ENCODE results near the gene PCNP. TPM values are rescaled to one million over a fixed set of nuclear protein-coding genes. Genes with fewer than 3 reads are reported as not detected.

Gene PCNP
- total and polyA plus RNA-seq, 9 of the 15 experiments (the other 6 are each of a cell fraction or from before 2014, with no cell fraction given) = 54.3 to 170 (median 150) TPM

- Histone ChIP-seq H3K4me2 (ENCODE audit: insufficient read depth, low read length) (no peak overlapping the region), H4K20me1 (replicated peaks; ENCODE audit: control insufficient read depth, insufficient read depth, low read length) (no peaks in the 10 kb centered on the region), H3K27ac (ENCODE audit: extremely low read depth, low read depth, low read length) (no peak overlapping the region), H2AFZ (ENCODE audit: low read depth, low read length) (no peak overlapping the region), H3K9me3 (replicated peaks; ENCODE audit: control insufficient read depth, insufficient read depth, low read depth, low read length) (no peaks in the 10 kb centered on the region), H3K4me3 (no peak overlapping the region), H3K9ac (ENCODE audit: insufficient read depth in 1 of 2, low read depth in 2 of 2, low read length in 2 of 2) (no peak overlapping the region), H3K79me2 (ENCODE audit: control insufficient read depth, insufficient read depth, low read length) (peaks cover 40% of the 10 kb centered on the region), H3K27me3 (ENCODE audit: control insufficient read depth in 2 of 2, insufficient read depth in 2 of 2, low read length in 2 of 2) (no peaks in the 10 kb centered on the region), H3K9me1 (ENCODE audit: control insufficient read depth, insufficient read depth, low read length) (no peaks in the 10 kb centered on the region), H3K36me3 (ENCODE audit: control insufficient read depth, insufficient read depth, low read length) (peaks cover 84% of the 10 kb centered on the region), H3K4me1 (replicated peaks in 1 of 2; ENCODE audit: control insufficient read depth in 2 of 2, insufficient read depth in 2 of 2, low read length in 2 of 2) (no peaks in the 10 kb centered on the region)
- CTCF ChIA-PET (ENCODE audit: low intra/inter-chr PET ratio) = no interaction called here
- 67% methylated on average over 1 of the region's 1 CpG for WGBS (ENCODE audit: insufficient coverage, low coverage, missing lambda C conversion rate)
- in situ Hi-C loops (cut with MboI) = no loop called here
- no TSS peak for BruUV-seq (replicated peaks)
- POLR2A ChIA-PET = interaction anchor here (1.6 kb wide), 1 partner anchor 11 kb away, joined by 6 read pairs; no protein-coding TSS in a partner anchor
- DNase-seq (ENCODE audit: extremely low read depth in 1 of 4, low spot score in 3 of 4) = no peak
- no peak for ATAC-seq
- no peak for FAIRE-seq
- no peak for TF ChIP-seq NCOR1 (IDR thresholded peaks at IDR 0.05)
- no peak for TF ChIP-seq SMARCA4 (IDR thresholded peaks at IDR 0.05)
- TF ChIP-seq ZNF551 (CRISPR knock-in tag; IDR thresholded peaks at IDR 0.05) = no peak
- no peak for TF ChIP-seq RCOR1 (IDR thresholded peaks at IDR 0.05; ENCODE audit: borderline replicate concordance in 1 of 2, low read depth in 2 of 2, low read length in 2 of 2)
- TF ChIP-seq TAF15 (IDR thresholded peaks at IDR 0.05; ENCODE audit: low read depth, low read length) = no peak
- TF ChIP-seq ZNF143 (CRISPR knock-in tag; IDR thresholded peaks at IDR 0.05) = no peak
- no peak for TF ChIP-seq ZFP1 (CRISPR knock-in tag; IDR thresholded peaks at IDR 0.05)
- intact Hi-C loops (cut with micrococcal nuclease) = no loop called here
Measured at GRCh38 chr3:101588616-101589015, 14.6 kb downstream of the PCNP start.

GRCh38 chr3:101591071-101591470 is 17.1 kb downstream of the PCNP start:
- Histone ChIP-seq H3K79me2 (ENCODE audit: control insufficient read depth, insufficient read depth, low read length) (peaks cover 23% of the 10 kb centered on the region), H3K27ac (ENCODE audit: extremely low read depth, low read depth, low read length) (no peak overlapping the region), H4K20me1 (replicated peaks; ENCODE audit: control insufficient read depth, insufficient read depth, low read length) (no peaks in the 10 kb centered on the region), H3K9ac (ENCODE audit: insufficient read depth in 1 of 2, low read depth in 2 of 2, low read length in 2 of 2) (no peak overlapping the region), H3K27me3 (ENCODE audit: control insufficient read depth in 2 of 2, insufficient read depth in 2 of 2, low read length in 2 of 2) (no peaks in the 10 kb centered on the region), H3K4me3 (no peak overlapping the region), H2AFZ (ENCODE audit: low read depth, low read length) (no peak overlapping the region), H3K36me3 (ENCODE audit: control insufficient read depth, insufficient read depth, low read length) (peaks cover 79% of the 10 kb centered on the region), H3K9me3 (replicated peaks; ENCODE audit: control insufficient read depth, insufficient read depth, low read depth, low read length) (no peaks in the 10 kb centered on the region), H3K9me1 (ENCODE audit: control insufficient read depth, insufficient read depth, low read length) (no peaks in the 10 kb centered on the region), H3K4me1 (replicated peaks in 1 of 2; ENCODE audit: control insufficient read depth in 2 of 2, insufficient read depth in 2 of 2, low read length in 2 of 2) (no peaks in the 10 kb centered on the region; a peak in 1 of 5 replicates), H3K4me2 (ENCODE audit: insufficient read depth, low read length) (no peak overlapping the region)
- DNase-seq (ENCODE audit: extremely low read depth in 1 of 4, low spot score in 3 of 4) (no peak), FAIRE-seq (no peak), ATAC-seq (no peak)
- no TSS peak for BruUV-seq (replicated peaks)
- TF ChIP-seq RFX1 (IDR thresholded peaks at IDR 0.05) (peak; percentile 44; the same call in 1 of the 2 replicates), PTRF (tag; IDR thresholded peaks at IDR 0.05) (no peak), NRF1 (conservative IDR thresholded peaks at IDR 0.05 in 1 of 2, IDR thresholded peaks at IDR 0.05 in 1 of 2) (no peak)
- POLR2A ChIA-PET = no interaction called here
- WGBS (ENCODE audit: insufficient coverage, low coverage, missing lambda C conversion rate) = 84% methylated on average over 3 of the region's 3 CpGs
- intact Hi-C loops (cut with micrococcal nuclease) = no loop called here
- in situ Hi-C loops (cut with MboI) = no loop called here
- CTCF ChIA-PET (ENCODE audit: low intra/inter-chr PET ratio) = no interaction called here

Measured in K562 (cell line).